IMR-90 (cell line): Measurements from ENCODE around the gene AIFM2.

Experiments used
- BHLHE40 ChIP-seq: fragments of 150-350 bp; IDR thresholded peaks from 2 replicates; pipeline ENCODE4 v1.6.1; 2016; ENCODE audit warnings: mild to moderate bottlenecking, low read depth, low read length
- CTCF ChIP-seq: conservative IDR thresholded peaks from 2 replicates; pipeline ENCODE4 v1.5.1; 2012; ENCODE audit warnings: mild to moderate bottlenecking, low read depth, low read length, improper control_type of control experiment
- NFE2L2 ChIP-seq: fragments of 150-350 bp; IDR thresholded peaks from 2 replicates; pipeline ENCODE4 v1.6.1; 2016; ENCODE audit warnings: low read depth, mild to moderate bottlenecking, low read length
- POLR2A ChIP-seq: IDR thresholded peaks from 2 replicates; pipeline ENCODE4 v1.6.1; 2012; ENCODE audit warnings: mild to moderate bottlenecking, low read depth, low read length
- RAD21 ChIP-seq: IDR thresholded peaks from 2 replicates; pipeline ENCODE4 v1.6.1; 2012; ENCODE audit warnings: low read length, improper control_type of control experiment
- RFX5 ChIP-seq: IDR thresholded peaks from 2 replicates; pipeline ENCODE4 v1.8.0; 2012; ENCODE audit warnings: low read depth, mild to moderate bottlenecking, low read length, moderate library complexity

- TF ChIP-seq BHLHE40 (no peak), CTCF (no peak), POLR2A (no peak), NFE2L2 (no peak), RFX5 (no peak), RAD21 (no peak)
Measured at GRCh38 chr10:70137135-70137534, 4.5 kb upstream of the AIFM2 start.
